GM23248 (cell line): ENCODE data around the gene ZBTB40. TPM values are rescaled to one million over a fixed set of nuclear protein-coding genes. Genes with fewer than 3 reads are reported as not detected.

Experiments used
- DNase-seq: peaks from one replicate; pipeline ENCODE4 v3.0.0-alpha.2; 2015
- H2AFZ ChIP-seq: fragments of 200-600 bp; sonication (generic); 2 replicates; pipeline ENCODE4 v1.6.1; 2016; ENCODE audit warnings: antibody characterized with exemption
- H3F3A ChIP-seq: fragments of 200-600 bp; sonication (generic); 2 replicates; pipeline ENCODE4 v1.6.1; 2016; ENCODE audit warnings: mild to moderate bottlenecking, antibody characterized with exemption, mixed run types; ENCODE audit not compliant: insufficient read depth
- H3K27ac ChIP-seq: fragments of 200-600 bp; sonication (generic); 2 replicates; pipeline ENCODE4 v1.5.1; 2016; ENCODE audit warnings: mild to moderate bottlenecking
- H3K27me3 ChIP-seq: fragments of 200-600 bp; sonication (generic); replicated peaks from 2 replicates; pipeline ENCODE4 v1.6.1; 2016; ENCODE audit warnings: mild to moderate bottlenecking; ENCODE audit not compliant: insufficient read depth
- H3K36me3 ChIP-seq: fragments of 200-600 bp; sonication (generic); 2 replicates; pipeline ENCODE4 v1.6.1; 2016; ENCODE audit warnings: low read depth, mild to moderate bottlenecking
- H3K4me1 ChIP-seq: fragments of 200-600 bp; sonication (generic); 2 replicates; pipeline ENCODE4 v1.6.1; 2016; ENCODE audit warnings: mild to moderate bottlenecking; ENCODE audit not compliant: insufficient read depth
- H3K4me2 ChIP-seq: fragments of 200-600 bp; sonication (generic); one replicate; pipeline ENCODE4 v1.6.1; 2016; ENCODE audit warnings: mild to moderate bottlenecking; ENCODE audit not compliant: unreplicated experiment
- H3K4me3 ChIP-seq: fragments of 200-600 bp; sonication (generic); 2 replicates; pipeline ENCODE4 v1.5.1; 2016; ENCODE audit warnings: mild to moderate bottlenecking
- H3K79me2 ChIP-seq: fragments of 200-600 bp; sonication (generic); 2 replicates; pipeline ENCODE4 v1.6.1; 2016; ENCODE audit warnings: mild to moderate bottlenecking; ENCODE audit not compliant: insufficient read depth
- H3K9ac ChIP-seq: fragments of 200-600 bp; sonication (generic); 2 replicates; pipeline ENCODE4 v1.6.1; 2016; ENCODE audit warnings: mild to moderate bottlenecking
- H3K9me2 ChIP-seq: fragments of 200-600 bp; sonication (generic); 2 replicates; pipeline ENCODE4 v1.6.1; 2016; ENCODE audit warnings: mixed run types, mild to moderate bottlenecking, moderate library complexity; ENCODE audit not compliant: insufficient read depth
- H3K9me3 ChIP-seq: fragments of 200-600 bp; sonication (generic); one replicate; pipeline ENCODE4 v1.6.1; 2017; ENCODE audit warnings: low read depth
- H4K20me1 ChIP-seq: fragments of 200-600 bp; sonication (generic); 2 replicates; pipeline ENCODE4 v1.6.0; 2016; ENCODE audit not compliant: insufficient read depth
- EZH2 ChIP-seq: fragments of 200-600 bp; sonication (generic); IDR thresholded peaks from 2 replicates; pipeline ENCODE4 v1.6.1; 2018; ENCODE audit warnings: antibody characterized with exemption, mild to moderate bottlenecking; ENCODE audit not compliant: insufficient read depth, poor library complexity, severe bottlenecking
- EZH2phosphoT487 ChIP-seq: fragments of 200-600 bp; sonication (generic); IDR thresholded peaks from 2 replicates; pipeline ENCODE4 v1.6.1; 2018; ENCODE audit warnings: antibody characterized with exemption, moderate library complexity, mild to moderate bottlenecking, low read depth; ENCODE audit not compliant: insufficient read depth
- WGBS, 2 experiments: methylation state at CpG; one replicate each; pipeline ENCODE4 v1.1.6; 2015 to 2017; ENCODE audit warnings: low lambda C conversion rate in 2 of 2, low coverage in 1 of 2; ENCODE audit errors: missing lambda C conversion rate in 2 of 2; 5-methylcytosine and 5-hydroxymethylcytosine counted together
- in situ Hi-C: fragments of 300-500 bp; cut with MboI; formaldehyde crosslinking; loops from 2 replicates; pipeline ENCODE4 v1.15.0; 2020
- polyA plus RNA-seq: library from polyadenylated mRNA; unstranded; fragments of >200 nt; fragmentation: Nextera tagmentation; extraction: Ambion mirVana; gene quantifications from 2 replicates; pipeline ENCODE4 v1.2.1, GENCODE V29; 2016
- total RNA-seq: library from RNA; depleted of rRNA; stranded (reverse); fragments of >200 nt; shearing (Covaris generic); gene quantifications from 2 replicates; pipeline ENCODE4 v1.2.3, GENCODE V29; 2014

ZBTB40 gene
- total and polyA plus RNA-seq, 2 experiments from 2014 or later = 3.3 to 8.1 TPM

- WGBS, 2 experiments = 97 to 98% methylated on average over 10 of the region's 10 CpGs
- H4K20me1 ChIP-seq = no peaks in the 10 kb centered on the region
- no peak overlapping the region for H3K4me3 ChIP-seq
- 0 out of 2 replicates have a peak, but pooled peaks cover 4% of the 10 kb centered on the region for H3K36me3 ChIP-seq
- H3K9me2 ChIP-seq = no peaks in the 10 kb centered on the region
- no peaks in the 10 kb centered on the region for H3F3A ChIP-seq
- no peak overlapping the region for H2AFZ ChIP-seq
- peaks cover 16% of the 10 kb centered on the region for H3K79me2 ChIP-seq
- H3K27ac ChIP-seq = no peak overlapping the region
- no peaks in the 10 kb centered on the region for H3K4me1 ChIP-seq
- no peaks in the 10 kb centered on the region for H3K27me3 ChIP-seq
- in situ Hi-C loops = no loop called here
- no peaks in the 10 kb centered on the region for H3K9me3 ChIP-seq
- TF ChIP-seq EZH2 = no peak
- no peak for TF ChIP-seq EZH2phosphoT487
- no peak for DNase-seq
- no peak overlapping the region for H3K4me2 ChIP-seq
- no peak overlapping the region for H3K9ac ChIP-seq
These were observed 40.5 kb downstream of the ZBTB40 start for GRCh38 chr1:22491995-22492715.

DNA sequence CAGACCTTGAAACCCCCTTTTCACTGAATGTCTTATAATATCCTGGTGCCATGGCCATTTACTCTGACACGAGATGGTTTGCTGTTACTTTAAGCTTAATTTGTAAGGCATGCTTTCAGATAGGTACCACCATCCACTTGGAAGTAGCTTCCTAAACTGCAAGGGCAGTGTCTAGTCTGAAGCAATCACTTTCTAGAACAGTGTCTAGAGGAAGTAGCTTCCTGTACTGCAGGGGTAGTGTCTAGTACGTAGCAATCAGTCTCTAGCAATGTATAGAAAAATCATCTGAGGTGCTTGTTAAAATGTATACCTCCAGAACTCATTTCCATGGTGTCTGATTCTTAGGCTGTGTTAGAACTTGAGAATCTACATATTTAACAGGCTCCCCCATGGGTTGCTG is 42.5 kb downstream of the ZBTB40 start:
- WGBS, 2 experiments = 96 to 98% methylated on average over 2 of the region's 2 CpGs
- H3K4me2 ChIP-seq = no peak overlapping the region

DNA sequence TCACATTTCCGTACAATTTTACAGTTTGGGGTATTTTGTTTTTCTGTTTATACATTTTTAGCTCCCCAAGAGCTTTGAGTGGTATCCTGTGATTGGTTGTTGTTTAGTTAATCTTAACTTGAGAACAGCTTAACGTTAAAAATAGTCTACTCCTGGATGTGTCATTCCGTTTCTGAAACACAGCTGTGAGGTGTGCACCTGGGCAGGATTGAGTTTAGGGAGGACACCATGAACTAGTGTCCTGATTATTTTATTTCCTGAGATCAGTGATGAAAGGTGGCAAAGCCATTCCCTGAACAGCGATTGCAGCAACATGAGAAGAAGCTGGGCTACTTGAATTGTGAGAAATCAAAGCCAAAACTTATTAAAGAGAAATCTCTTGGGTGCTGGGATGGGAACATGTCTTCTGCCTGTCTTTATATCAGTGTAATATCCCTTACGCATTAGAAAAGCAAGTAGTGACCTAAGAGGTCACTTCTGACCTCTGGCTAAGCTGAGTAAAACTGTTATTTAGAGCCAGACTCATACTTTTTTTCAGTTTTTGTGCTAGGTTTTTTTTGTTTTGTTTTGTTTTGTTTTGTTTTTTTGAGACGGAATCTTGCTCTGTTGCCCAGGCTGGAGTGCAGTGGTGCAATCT is 43.4 kb downstream of the ZBTB40 start:
- no peaks in the 10 kb centered on the region for H3K9me2 ChIP-seq
- H3K4me1 ChIP-seq = peaks cover under 1% of the 10 kb centered on the region
- in situ Hi-C loops = no loop called here
- no peak overlapping the region for H2AFZ ChIP-seq
- TF ChIP-seq EZH2 = no peak
- TF ChIP-seq EZH2phosphoT487 = no peak
- H3K4me3 ChIP-seq = no peak overlapping the region
- 0 out of 2 replicates have a peak, but pooled peaks cover 4% of the 10 kb centered on the region for H3K36me3 ChIP-seq
- no peak for DNase-seq
- WGBS, 2 experiments = 79 to 85% methylated on average over 6 of the region's 6 CpGs
- H3K9me3 ChIP-seq = no peaks in the 10 kb centered on the region
- no peak overlapping the region for H3K4me2 ChIP-seq
- H3K27me3 ChIP-seq = no peaks in the 10 kb centered on the region
- H3K9ac ChIP-seq = no peak overlapping the region
- H3K27ac ChIP-seq = no peak overlapping the region
- no peaks in the 10 kb centered on the region for H4K20me1 ChIP-seq
- H3F3A ChIP-seq = no peaks in the 10 kb centered on the region
- H3K79me2 ChIP-seq = peaks cover 4% of the 10 kb centered on the region; the same call in 1 of the 2 replicates

More for the DNA sequence above, 42.5 kb downstream of the ZBTB40 start:
- Histone ChIP-seq H3K79me2 (peaks cover 4% of the 10 kb centered on the region; the same call in 1 of the 2 replicates), H3K4me3 (no peak overlapping the region), H3K4me1 (no peaks in the 10 kb centered on the region), H3K36me3 (0 out of 2 replicates have a peak, but pooled peaks cover 4% of the 10 kb centered on the region), H3K27me3 (no peaks in the 10 kb centered on the region), H3K9me2 (no peaks in the 10 kb centered on the region), H3K9me3 (no peaks in the 10 kb centered on the region), H3F3A (no peaks in the 10 kb centered on the region), H2AFZ (no peak overlapping the region), H3K9ac (no peak overlapping the region), H3K27ac (no peak overlapping the region), H4K20me1 (no peaks in the 10 kb centered on the region)
- no peak for DNase-seq
- TF ChIP-seq EZH2phosphoT487 = no peak
- no peak for TF ChIP-seq EZH2
- in situ Hi-C loops = no loop called here

- Histone ChIP-seq H3K36me3 (0 out of 2 replicates have a peak, but pooled peaks cover 4% of the 10 kb centered on the region), H4K20me1 (no peaks in the 10 kb centered on the region), H3K9ac (no peak overlapping the region), H3K9me3 (no peaks in the 10 kb centered on the region), H3K4me3 (no peak overlapping the region), H3K79me2 (peaks cover 4% of the 10 kb centered on the region; the same call in 1 of the 2 replicates), H2AFZ (no peak overlapping the region), H3K4me1 (peaks cover 6% of the 10 kb centered on the region), H3K4me2 (no peak overlapping the region), H3K27me3 (no peaks in the 10 kb centered on the region), H3K9me2 (no peaks in the 10 kb centered on the region), H3K27ac (no peak overlapping the region), H3F3A (no peaks in the 10 kb centered on the region)
- no peak for DNase-seq
- TF ChIP-seq EZH2 (no peak), EZH2phosphoT487 (no peak)
- in situ Hi-C loops = no loop called here
- 94 to 96% methylated on average over 7 of the region's 7 CpGs for WGBS, 2 experiments
These were observed 45.0 kb downstream of the ZBTB40 start for GRCh38 chr1:22496536-22497160.
